Transverse colon (tissue), 4 donors: ENCODE measurements around the gene CBARP.

Source experiments
- EP300 ChIP-seq: sonication (generic); formaldehyde crosslinking; IDR thresholded peaks from one replicate; pipeline ENCODE4 v1.6.1; 2017; ENCODE audit warnings: antibody characterized with exemption, low read depth
- POLR2A ChIP-seq: fragments of 450-650 bp; IDR thresholded peaks from one replicate; pipeline ENCODE4 v1.6.1; 2016; ENCODE audit warnings: antibody characterized with exemption, mild to moderate bottlenecking, moderate library complexity
- POLR2AphosphoS5 ChIP-seq, 3 donors: sonication (generic); formaldehyde crosslinking; IDR thresholded peaks; one replicate each; pipeline ENCODE4 v1.6.1; 2016; ENCODE audit warnings: antibody characterized with exemption in 3 of 3
- TF ChIP-seq, protein P1 (sequence below), 5 experiments: fragments of 200-600 bp in 3 of 5; fragments of 450-650 bp in 2 of 5; sonication (generic) in 3 of 5; IDR thresholded peaks; 1 replicate in 2 of 5; 2 replicates in 3 of 5; pipeline ENCODE4 v1.5.1; 2016 to 2017; ENCODE audit warnings: antibody characterized with exemption in 5 of 5, inconsistent platforms in 3 of 5, mild to moderate bottlenecking in 2 of 5, moderate library complexity in 1 of 5

- TF ChIP-seq, protein P1, sequence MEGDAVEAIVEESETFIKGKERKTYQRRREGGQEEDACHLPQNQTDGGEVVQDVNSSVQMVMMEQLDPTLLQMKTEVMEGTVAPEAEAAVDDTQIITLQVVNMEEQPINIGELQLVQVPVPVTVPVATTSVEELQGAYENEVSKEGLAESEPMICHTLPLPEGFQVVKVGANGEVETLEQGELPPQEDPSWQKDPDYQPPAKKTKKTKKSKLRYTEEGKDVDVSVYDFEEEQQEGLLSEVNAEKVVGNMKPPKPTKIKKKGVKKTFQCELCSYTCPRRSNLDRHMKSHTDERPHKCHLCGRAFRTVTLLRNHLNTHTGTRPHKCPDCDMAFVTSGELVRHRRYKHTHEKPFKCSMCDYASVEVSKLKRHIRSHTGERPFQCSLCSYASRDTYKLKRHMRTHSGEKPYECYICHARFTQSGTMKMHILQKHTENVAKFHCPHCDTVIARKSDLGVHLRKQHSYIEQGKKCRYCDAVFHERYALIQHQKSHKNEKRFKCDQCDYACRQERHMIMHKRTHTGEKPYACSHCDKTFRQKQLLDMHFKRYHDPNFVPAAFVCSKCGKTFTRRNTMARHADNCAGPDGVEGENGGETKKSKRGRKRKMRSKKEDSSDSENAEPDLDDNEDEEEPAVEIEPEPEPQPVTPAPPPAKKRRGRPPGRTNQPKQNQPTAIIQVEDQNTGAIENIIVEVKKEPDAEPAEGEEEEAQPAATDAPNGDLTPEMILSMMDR (IDR thresholded peaks at IDR 0.05), result no peak
- no peak for TF ChIP-seq EP300
- TF ChIP-seq POLR2A, result no peak
- no peak for TF ChIP-seq POLR2AphosphoS5 (IDR thresholded peaks at IDR 0.05)
Observed at GRCh38 chr19:1182727-1183126, 55.1 kb downstream of the CBARP start.
